ENCODE data around the gene CENPX. TPM values are rescaled to one million over a fixed set of nuclear protein-coding genes. Genes with fewer than 3 reads are reported as not detected.

Gene CENPX
- total and polyA plus RNA-seq, 5 experiments from 2014 or later: 33.6 to 63.0 (median 42.7) TPM

GRCh38 chr17:82011617-82012187 is 11.0 kb downstream of the CENPX start:
- Mint-ChIP-seq H3K27me3 (no peaks in the 10 kb centered on the region), H3K27ac (no peak overlapping the region), H3K9me3 (no peaks in the 10 kb centered on the region), H3K4me1 (no peaks in the 10 kb centered on the region), H3K4me3 (no peak overlapping the region), H3K36me3 (no peaks in the 10 kb centered on the region)
- ATAC-seq: no peak
- DNase-seq: no peak
- POLR2A ChIA-PET: no interaction called here

- Mint-ChIP-seq H3K27ac (no peak overlapping the region), H3K4me1 (peaks cover 0 to 4% (median 0%) of the 10 kb centered on the region in 4 donors), H3K36me3 (no peaks in the 10 kb centered on the region), H3K27me3 (no peaks in the 10 kb centered on the region), H3K9me3 (no peaks in the 10 kb centered on the region), H3K4me3 (no peak overlapping the region)
- DNase-seq: no peak
- no peak for ATAC-seq
- POLR2A ChIA-PET: interaction anchor here (1.3 kb wide), 1 partner anchor 44 kb away, joined by 3 read pairs; no protein-coding TSS in a partner anchor
Measured at GRCh38 chr17:82010575-82011525, 11.8 kb downstream of the CENPX start.

GRCh38 chr17:82009413-82009812 is 13.3 kb downstream of the CENPX start:
- Mint-ChIP-seq H3K4me3 (no peak overlapping the region), H3K4me1 (peaks cover 0 to 4% (median 0%) of the 10 kb centered on the region in 4 donors), H3K36me3 (no peaks in the 10 kb centered on the region), H3K9me3 (no peaks in the 10 kb centered on the region), H3K27ac (peak overlapping the region in 2 of 10 donors; percentile 34 to 38), H3K27me3 (no peaks in the 10 kb centered on the region)
- POLR2A ChIA-PET: interaction anchor here (1.3 kb wide), 1 partner anchor 42 kb away, joined by 3 read pairs; no protein-coding TSS in a partner anchor
- DNase-seq (no peak), ATAC-seq (no peak)

GRCh38 chr17:82008941-82009405 is 13.7 kb downstream of the CENPX start:
- POLR2A ChIA-PET: interaction anchor here (0.7 kb wide), 1 partner anchor 587 kb away, joined by 3 read pairs; no protein-coding TSS in a partner anchor
- Mint-ChIP-seq H3K4me3 (no peak overlapping the region), H3K4me1 (peaks cover 0 to 4% (median 0%) of the 10 kb centered on the region in 4 donors), H3K27me3 (no peaks in the 10 kb centered on the region), H3K27ac (peak overlapping the region in 2 of 10 donors; percentile 34 to 38), H3K36me3 (no peaks in the 10 kb centered on the region), H3K9me3 (no peaks in the 10 kb centered on the region)
- ATAC-seq: no peak
- no peak for DNase-seq

- no peak for DNase-seq
- peaks cover 0 to 4% (median 0%) of the 10 kb centered on the region in 4 donors for H3K4me1 Mint-ChIP-seq
- no peaks in the 10 kb centered on the region for H3K36me3 Mint-ChIP-seq
- POLR2A ChIA-PET: interaction anchor here (0.7 kb wide), 1 partner anchor 586 kb away, joined by 3 read pairs; no protein-coding TSS in a partner anchor
- H3K27me3 Mint-ChIP-seq: no peaks in the 10 kb centered on the region
- H3K27ac Mint-ChIP-seq: peak overlapping the region in 1 of 10 donors; percentile 40
- H3K4me3 Mint-ChIP-seq: no peak overlapping the region
- H3K9me3 Mint-ChIP-seq: no peaks in the 10 kb centered on the region
- no peak for ATAC-seq
Measured at GRCh38 chr17:82008258-82008940, 14.3 kb downstream of the CENPX start.

- POLR2A ChIA-PET: no interaction called here
- ATAC-seq: no peak
- H3K36me3 Mint-ChIP-seq: no peaks in the 10 kb centered on the region
- H3K27ac Mint-ChIP-seq: peak overlapping the region in 1 of 10 donors; percentile 40
- H3K4me3 Mint-ChIP-seq: no peak overlapping the region
- no peaks in the 10 kb centered on the region for H3K9me3 Mint-ChIP-seq
- no peak for DNase-seq
- no peaks in the 10 kb centered on the region for H3K27me3 Mint-ChIP-seq
- peaks cover 0 to 4% (median 0%) of the 10 kb centered on the region in 4 donors for H3K4me1 Mint-ChIP-seq
Measured at GRCh38 chr17:82007495-82008257, 15.0 kb downstream of the CENPX start.

GRCh38 chr17:82007228-82007494 is 15.5 kb downstream of the CENPX start:
- DNase-seq: no peak
- Mint-ChIP-seq H3K36me3 (no peaks in the 10 kb centered on the region), H3K4me1 (peaks cover 0 to 4% (median 0%) of the 10 kb centered on the region in 4 donors), H3K9me3 (no peaks in the 10 kb centered on the region), H3K4me3 (no peak overlapping the region), H3K27me3 (no peaks in the 10 kb centered on the region), H3K27ac (no peak overlapping the region)
- no peak for ATAC-seq
- POLR2A ChIA-PET: no interaction called here

- H3K4me1 Mint-ChIP-seq: peaks cover 0 to 4% (median 0%) of the 10 kb centered on the region in 4 donors
- no peak overlapping the region for H3K27ac Mint-ChIP-seq
- ATAC-seq (no peak), DNase-seq (no peak)
- no peaks in the 10 kb centered on the region for H3K9me3 Mint-ChIP-seq
- no peaks in the 10 kb centered on the region for H3K36me3 Mint-ChIP-seq
- POLR2A ChIA-PET: no interaction called here
- no peaks in the 10 kb centered on the region for H3K27me3 Mint-ChIP-seq
- no peak overlapping the region for H3K4me3 Mint-ChIP-seq
Measured at GRCh38 chr17:82006468-82007227, 16.0 kb downstream of the CENPX start.

- DNase-seq (no peak), ATAC-seq (no peak)
- Mint-ChIP-seq H3K36me3 (no peaks in the 10 kb centered on the region), H3K9me3 (no peaks in the 10 kb centered on the region), H3K27ac (peak overlapping the region in 1 of 10 donors; percentile 29), H3K4me1 (peaks cover 0 to 4% (median 0%) of the 10 kb centered on the region in 4 donors), H3K4me3 (no peak overlapping the region), H3K27me3 (no peaks in the 10 kb centered on the region)
- POLR2A ChIA-PET: no interaction called here
Measured at GRCh38 chr17:82005701-82006348, 16.9 kb downstream of the CENPX start.

GRCh38 chr17:82004517-82005455 is 17.9 kb downstream of the CENPX start:
- H3K27me3 Mint-ChIP-seq: no peaks in the 10 kb centered on the region
- H3K9me3 Mint-ChIP-seq: no peaks in the 10 kb centered on the region
- no peak overlapping the region for H3K27ac Mint-ChIP-seq
- DNase-seq (no peak), ATAC-seq (no peak)
- H3K4me3 Mint-ChIP-seq: no peak overlapping the region
- no peaks in the 10 kb centered on the region for H3K36me3 Mint-ChIP-seq
- POLR2A ChIA-PET: no interaction called here
- H3K4me1 Mint-ChIP-seq: peaks cover 0 to 4% (median 0%) of the 10 kb centered on the region in 4 donors

All from naive thymus-derived CD8-positive, alpha-beta T cell (primary cell).